Mesenteric fat pad (tissue), 1 donor: ENCODE measurements around the gene NRTN. TPM values are rescaled to one million over a fixed set of nuclear protein-coding genes. Genes with fewer than 3 reads are reported as not detected.
"Not testable (repeated sequence)": the region's sequence is repeated elsewhere in the genome, so short reads cannot be mapped to it uniquely, and the experiment has no call there.

ENCODE experiments used
- DNase-seq: peaks from one replicate; pipeline ENCODE4 v3.0.0-alpha.2; 2020; ENCODE audit warnings: low spot score
- total RNA-seq: library from RNA; stranded (reverse); fragmentation: NEBNext Ultra II Directional; extraction: Animal tissue kit (Norgen Biotek cat#: 25700); gene quantifications from one replicate; pipeline ENCODE4 v1.2.1, GENCODE V29; 2021
- donor health status: DM: yes; HTN: yes; CAD: no.

The NRTN gene
- total RNA-seq, 1 donor from 2014 or later: 0.42 TPM

DNA sequence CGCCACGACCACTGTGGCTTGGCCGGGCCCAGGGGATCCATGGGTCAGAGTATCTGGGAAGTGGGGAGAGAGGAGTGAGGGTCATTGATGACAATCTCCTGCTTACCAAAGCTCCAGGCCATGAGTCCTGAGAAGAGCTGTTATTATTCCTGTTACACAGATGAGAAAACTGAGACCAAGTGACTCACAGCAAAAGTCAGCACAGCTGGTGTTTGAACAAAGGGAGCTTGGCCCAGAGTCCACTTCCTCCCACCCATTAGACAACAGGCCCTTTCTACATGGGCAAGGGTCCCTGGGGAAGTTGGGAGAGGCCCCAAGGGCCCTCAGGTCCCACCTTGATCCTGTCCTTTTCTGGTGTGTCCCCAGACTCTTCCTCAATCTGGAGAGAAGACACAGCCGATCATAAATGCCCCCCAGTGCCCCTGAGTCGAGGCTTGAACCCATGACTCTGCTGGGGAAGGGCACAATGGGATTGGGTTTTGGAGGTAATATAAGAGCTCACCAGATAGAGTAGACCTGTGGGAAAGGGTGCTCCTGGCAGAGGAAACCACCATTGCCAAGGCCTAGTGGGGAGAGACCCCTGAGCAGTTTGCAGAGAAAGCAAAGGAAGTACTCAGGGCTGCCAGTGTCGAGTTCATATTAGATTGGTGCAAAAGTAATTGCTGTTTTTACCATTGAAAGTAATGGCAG lies 27.8 kb downstream of the NRTN start:
- DNase-seq: no peak

DNA sequence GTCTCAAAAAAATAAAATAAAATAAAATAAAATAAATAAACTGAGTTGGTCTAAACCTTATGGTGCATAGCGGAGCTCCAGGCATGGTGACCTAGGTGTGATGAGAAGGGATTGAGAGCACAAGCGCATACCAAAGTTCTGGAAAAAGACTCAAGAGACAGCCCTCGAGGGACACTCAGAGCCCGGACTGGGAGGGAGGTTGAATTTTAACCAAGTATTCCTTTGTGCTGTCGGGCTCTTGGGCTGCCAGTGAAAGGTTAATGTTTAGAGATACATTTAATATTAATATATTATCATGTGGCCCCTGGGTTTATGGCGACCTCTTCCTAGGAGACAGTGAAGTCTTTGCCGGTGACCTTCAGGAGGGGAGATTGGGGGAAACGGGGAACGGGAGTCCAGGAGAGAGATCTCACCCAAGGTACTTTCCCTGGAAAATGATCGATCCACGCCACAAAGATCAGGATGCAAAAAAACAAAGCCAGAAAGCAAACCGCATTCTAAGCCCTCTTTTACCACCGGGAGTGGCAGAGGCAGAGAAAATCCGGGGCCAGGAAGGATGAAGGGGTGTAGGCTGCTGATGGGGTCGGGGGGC lies 33.0 kb downstream of the NRTN start:
- no peak for DNase-seq

DNA sequence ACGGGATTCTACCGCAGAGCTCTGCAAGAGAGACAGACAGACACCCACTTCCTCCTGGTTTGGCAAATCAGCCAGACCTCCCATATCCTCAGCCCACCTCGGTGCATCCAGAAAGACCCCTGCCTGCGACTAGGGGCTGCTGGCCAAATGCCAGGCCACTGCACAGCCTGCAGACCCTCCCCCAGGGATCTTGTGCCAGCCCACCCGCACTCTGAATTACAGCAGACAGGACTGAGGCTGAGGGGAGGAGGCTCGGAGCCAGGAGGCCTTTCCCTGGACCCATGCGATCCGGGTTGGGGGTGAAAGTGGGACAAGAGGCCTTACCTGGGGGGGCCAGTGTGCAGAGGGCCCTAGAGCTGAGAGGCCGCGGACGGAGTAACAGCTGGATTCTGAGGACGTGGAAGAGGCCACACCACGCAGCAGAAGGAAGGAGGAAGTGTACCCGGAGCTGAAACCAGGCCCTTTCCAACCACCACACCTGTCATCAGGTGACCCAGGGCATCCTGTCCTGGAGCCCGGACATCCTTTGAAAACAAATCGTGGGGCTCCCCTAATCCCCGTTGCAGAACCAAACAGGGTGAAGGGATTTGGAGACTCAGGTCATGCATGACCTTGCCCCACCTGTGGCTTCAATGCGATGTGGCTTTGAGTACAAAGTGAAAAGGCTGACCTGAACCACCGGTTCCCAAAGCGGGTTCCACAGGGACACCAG lies 33.6 kb downstream of the NRTN start:
- DNase-seq: no peak

DNA sequence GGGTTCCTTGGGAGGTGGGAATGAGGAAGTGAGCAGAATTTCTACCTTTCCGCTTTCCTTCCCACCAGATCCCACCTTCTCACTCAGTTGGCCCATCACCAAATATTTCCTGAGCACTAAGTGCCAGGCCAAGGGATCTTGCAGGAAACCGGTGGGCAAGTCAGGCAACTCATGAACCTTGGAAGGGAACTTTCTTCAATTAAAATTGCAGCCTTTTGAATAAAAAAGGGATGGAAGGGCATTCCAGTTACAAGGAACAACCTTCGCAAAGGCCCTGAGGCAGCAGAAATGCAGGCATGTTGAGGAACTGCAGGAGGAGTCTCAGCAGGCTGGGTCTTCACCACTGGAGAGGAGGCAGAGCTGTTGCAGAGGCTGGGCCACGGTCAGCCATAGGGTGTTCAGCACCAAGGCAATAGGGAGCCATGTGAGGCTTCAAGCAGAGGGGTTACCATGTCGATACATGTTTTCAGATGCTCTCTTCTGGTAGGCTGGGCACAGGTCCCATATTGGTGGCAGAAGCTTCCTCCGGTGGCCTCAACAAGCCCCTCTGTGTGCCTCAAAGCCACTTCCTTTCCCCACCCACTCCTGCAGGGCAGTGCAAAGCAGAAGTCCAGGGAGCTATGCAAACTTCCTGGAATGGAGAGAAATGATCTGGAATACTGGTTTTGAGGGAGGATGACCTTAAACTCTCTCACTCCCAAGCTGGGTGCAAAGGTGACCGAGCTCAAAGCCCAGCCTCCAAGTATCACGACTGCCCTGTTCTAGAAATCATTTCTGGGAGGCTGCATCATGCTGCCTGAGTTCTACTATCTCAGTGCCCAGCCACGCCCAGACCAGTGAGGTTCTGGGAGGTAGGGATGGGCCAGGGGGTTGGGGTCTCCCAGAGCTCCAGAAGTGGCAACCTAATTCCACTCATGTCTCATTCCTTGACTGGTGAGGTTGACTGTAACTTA lies 34.5 kb downstream of the NRTN start, which contains the start of gene FUT6:
FUT6 (minus strand) TSS at position 638 of the 953 bp plus-strand sequence. CDS start 7,135 bp downstream, outside the sequence.
- no peak for DNase-seq

DNA sequence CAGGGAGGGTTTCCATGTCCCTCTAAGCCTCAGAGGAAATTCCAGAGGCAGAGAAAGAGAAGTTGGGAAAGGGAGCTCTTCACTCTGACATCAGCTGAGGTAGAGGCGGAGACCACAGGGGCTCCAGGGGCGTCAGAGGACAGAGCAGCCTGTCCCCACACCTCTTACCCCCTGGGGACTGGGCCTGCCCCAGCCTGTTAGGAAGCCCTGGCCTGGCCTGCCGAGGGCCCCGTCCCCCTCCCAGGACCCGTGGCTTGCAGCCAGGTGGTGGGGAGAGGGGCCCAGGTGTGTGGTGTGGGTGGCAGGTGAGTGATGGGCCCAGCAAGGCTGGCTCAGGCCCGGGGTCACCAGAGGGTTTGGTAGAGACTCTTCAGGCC lies 36.9 kb downstream of the NRTN start:
- not testable (repeated sequence) for DNase-seq

DNA sequence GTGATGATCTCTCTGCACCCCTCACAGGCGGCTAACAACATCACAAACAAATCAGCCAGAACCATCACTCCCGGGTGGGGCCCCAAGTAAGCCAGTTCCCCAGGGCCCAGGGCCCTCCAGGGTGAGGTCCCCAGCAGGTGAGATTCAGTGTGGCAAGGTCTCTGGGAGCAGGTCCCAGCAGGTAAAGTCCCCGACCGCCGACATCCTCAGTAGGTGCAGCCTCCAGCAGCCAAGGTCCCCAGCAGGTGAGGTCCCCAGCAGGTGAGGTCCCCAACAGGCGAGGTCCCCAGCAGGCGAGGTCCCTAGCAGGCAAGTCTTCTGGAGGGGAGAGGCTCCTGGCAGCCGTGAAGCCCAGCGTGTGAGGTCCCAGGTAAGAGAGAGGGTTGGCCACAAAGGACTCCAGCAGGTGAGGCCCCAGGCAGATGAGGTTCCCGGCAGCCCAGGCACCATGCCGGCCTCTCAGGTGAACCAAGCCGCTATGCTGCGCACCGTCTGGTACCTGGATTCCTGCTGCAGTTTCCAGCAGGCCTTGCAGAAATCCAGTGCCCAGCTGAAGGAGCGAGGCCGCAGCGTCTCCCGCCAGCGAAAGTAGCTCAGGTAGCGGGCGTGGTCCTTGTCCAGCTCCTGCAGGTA lies 38.5 kb downstream of the NRTN start:
- DNase-seq: no peak

DNA sequence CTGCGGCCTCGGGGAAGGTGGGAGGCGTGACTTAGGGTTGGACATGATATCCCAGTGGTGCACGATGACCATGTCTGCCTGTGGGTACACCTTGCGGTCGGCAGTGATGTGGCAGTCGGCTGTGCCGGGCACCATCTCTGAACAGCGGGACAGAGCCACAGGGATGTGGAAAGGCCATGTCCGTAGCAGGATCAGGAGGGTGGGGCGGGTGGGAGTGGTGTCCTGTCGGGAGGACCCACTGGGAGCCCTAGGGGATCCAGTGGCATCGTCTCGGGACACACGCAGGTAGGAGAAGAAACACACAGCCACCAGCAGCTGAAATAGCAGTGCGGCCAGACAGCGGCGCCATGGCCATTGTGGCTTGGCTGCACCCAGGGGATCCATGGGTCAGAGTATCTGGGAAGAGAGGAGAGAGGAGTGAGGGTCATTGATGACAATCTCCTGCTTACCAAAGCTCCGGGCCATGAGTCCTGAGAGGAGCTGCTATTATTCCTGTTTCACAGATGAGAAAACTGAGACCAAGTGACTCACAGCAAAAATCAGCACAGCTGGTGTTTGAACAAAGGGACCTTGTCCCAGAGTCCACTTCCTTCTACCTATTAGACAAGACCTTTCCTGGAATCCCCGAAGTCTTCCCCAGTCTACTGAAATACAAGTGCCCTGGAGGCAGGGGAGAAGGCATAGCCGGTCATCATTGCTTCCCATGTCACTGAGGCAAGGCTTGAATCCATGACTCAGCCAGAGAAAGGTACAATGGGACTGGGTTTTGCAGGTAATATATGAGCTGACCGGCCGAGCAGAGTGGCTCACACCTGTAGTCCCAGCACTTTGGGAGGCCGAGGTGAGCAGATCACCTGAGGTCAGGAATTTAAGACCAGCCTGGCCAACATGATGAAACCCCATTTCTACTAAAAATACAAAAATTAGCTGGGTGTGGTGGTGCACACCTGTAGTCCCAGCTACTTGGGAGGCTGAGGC lies 39.9 kb downstream of the NRTN start:
- no peak for DNase-seq

DNA sequence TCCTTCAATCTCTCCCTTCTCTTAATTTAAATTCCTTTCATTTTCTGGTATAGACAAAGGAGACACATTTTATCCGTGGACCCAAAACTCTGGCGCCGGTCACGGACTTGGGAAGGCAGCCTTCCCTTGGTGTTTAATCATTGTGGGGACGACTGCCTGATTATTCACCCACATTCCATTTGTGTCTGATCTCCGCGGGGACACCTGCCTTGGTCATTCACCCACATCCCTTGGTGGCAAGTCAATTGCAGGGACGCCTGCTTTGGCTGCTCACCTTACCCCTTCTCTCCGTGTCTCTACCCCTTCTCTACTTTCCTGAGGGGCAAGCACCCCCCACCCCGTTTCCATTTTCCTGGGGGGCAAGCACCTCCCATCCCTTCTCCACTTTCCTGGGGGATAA lies 43.0 kb downstream of the NRTN start:
- not testable (repeated sequence) for DNase-seq

DNA sequence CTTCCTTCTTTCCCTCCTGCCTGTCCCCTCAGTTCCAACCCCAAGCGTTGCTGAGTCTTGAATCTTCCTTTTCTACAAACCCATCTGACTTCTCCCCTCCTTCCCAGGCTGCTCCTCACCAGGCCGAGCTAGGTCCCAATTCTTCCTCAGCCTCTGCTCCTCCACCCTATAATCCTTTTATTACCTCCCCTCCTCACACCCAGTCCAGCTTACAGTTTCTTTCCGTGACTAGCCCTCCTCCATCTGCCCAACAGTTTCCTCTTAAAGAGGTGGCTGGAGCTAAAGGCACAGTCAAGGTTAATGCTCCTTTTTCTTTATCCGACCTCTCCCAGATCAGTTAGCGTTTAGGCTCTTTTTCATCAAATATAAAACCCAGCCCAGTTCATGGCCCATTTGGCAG lies 43.8 kb downstream of the NRTN start:
- not testable (repeated sequence) for DNase-seq

DNA sequence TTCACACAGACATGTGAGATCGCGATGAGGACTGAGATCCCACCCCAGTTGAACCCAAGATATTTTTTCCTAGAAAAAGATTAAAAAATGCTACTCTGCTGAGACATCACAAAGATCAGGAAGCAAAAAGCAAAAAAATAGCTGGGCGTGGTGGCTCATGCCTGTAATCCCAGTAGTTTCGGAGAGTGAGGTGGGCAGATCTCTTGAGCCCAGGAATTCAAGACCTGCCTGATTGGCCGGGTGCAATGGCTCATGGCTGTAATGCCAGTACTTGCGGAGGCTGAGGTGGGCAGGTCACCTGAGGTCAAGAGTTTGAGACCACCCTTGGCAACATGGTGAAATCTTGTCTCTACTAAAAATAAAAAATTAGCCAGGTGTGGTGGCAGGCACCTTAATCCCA lies 45.3 kb downstream of the NRTN start:
- no peak for DNase-seq

DNA sequence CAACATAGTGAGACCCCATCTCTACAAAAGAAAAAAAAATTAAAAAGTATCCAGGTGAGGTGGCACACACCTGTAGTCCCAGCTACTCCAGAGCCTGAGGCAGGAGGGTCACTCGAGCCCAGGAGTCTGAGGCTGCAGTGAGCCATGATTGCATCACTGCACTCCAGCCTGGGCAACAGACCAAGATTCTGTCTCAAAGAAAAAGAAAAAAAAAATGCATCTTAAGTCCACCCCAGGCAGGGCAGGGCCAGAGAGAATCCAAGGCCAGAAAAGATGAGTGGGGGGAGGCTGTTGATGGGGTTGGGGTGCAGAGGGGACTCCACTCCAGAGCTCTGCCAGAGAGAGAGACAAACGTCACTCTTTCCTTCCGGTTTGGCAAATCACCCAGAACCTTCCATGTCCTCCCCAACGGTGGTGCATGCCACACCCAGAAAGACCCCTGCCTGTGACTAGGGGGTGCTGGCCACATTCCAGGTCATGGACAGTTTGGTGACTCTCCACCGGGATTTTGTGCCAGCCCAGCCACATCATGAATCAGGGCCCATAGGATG lies 46.0 kb downstream of the NRTN start:
- DNase-seq: no peak

DNA sequence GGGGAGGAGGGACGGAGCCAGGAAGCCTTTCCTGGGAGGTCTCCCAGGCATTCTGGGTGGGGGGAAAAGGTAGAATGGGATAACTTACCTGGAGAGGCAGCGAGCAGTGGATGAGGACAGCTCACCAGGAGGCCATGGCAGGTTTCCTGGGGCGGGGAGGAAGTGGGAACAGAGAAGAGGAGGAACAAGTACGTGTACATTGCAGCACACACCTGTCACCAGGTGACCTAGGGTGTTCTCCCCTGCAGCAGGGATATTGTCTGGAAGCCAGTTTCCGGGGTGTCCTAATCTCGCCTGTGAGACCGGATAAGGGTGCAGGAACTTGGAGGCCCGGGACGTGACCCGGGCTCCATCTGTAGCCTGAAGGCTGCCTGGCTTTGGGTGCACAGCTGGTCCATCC lies 46.4 kb downstream of the NRTN start, which contains the start of gene FUT3:
FUT3 (minus strand) TSS at position 148 of the 400 bp plus-strand sequence.
- DNase-seq: no peak

DNA sequence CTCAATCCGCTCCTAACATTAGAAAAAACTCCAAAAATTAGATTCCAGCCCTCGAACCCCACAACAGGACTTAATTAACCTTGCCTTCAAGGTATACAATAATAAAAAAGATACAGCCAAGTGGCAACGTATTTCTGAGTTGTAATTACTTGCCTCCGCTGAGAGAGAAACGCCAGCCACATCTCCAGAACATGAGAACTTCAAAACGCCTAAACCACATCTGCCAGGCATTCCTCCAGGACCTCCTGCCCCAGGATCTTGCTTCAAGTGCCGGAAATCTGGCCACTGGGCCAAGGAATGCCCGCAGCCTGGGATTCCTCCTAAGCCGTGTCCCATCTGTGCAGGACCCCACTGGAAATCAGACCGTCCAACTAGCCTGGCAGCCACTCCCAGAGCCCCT lies 49.3 kb downstream of the NRTN start:
- not testable (repeated sequence) for DNase-seq

DNA sequence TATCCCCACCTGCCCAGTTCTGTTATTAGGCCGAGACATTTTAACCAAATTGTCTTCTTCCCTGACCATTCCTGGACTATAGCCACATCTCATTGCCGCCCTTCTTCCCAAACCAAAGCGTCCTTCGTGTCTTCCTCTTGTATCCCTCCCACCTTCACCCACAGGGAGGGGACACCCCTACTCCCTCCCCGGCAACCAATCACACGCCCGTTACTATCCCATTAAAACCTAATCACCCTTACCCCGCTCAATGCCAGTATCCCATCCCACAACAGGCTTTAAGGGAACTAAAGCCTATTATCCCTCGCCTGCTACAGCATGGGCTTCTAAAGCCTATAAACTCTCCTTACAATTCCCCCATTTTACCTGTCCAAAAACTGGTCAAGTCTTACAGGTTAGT lies 50.3 kb downstream of the NRTN start:
- DNase-seq: not testable (repeated sequence)

DNA sequence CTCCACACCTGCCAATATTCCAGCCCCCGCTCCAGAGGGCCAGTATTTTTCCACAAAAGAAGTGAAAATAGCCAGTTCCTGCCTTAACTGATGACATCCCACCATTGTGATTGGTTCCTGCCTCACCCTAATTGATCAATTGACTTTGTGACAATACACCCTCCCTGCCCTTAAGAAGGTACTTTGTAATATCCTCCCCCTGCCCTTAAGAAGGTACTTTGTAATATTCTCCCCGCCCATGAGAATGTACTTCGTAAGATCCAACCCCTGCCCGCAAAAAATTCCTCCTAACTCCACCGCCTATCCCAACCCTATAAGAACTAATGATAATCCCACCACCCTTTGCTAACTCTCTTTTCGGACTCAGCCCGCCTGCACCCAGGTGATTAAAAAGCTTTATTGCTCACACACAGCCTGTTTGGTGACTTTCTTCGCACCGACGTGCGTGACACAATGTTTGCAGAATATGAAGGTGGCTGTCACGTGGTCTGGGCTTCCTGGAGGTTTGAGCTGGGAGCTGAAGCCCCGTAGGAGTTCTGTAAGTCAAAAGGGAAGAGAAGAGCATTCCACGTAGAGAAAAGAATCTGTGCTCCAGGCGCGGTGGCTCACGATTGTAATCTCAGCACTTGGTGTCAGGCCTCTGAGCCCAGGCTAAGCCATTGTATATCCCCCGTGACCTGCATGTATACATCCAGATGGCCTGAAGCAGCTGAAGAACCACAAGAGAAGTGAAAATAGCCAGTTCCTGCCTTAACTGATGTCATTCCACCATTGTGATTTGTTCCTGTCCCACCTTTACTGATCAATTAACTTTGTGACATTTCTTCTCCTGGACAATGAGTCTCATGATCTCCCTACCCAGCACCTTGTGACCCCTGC lies 52.6 kb downstream of the NRTN start:
- DNase-seq: no peak

DNA sequence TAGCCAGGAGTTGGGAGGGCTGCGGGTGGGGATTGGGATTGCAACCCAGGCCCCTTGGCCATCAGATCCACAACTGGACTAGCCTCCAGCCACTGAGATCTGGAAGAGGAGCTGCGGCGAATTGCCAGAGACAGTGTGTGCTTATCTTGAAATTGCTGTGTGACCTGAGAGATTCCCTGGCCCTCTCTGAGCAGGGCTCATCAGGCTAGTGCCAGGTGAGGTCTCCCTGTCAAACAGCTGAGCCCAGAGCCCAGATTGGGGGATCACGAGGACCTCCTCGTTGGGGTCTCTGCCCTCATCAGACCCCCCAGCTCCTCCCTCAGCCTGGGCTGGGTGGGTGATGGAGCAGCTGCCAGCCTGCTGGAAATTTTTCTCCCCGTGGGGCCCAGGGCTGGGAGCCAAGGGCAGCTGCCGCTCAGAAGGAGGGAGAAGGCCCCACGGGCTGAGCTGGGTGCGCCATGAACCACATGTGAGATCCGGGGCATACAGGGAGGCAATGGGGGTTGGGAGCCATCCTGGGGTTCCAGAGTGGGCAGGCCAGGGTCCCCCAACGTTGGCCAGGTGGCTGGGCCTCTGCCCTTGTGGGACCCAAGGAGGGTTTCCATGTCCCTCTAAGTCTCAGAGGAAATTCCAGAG lies 58.3 kb downstream of the NRTN start:
- DNase-seq: no peak

DNA sequence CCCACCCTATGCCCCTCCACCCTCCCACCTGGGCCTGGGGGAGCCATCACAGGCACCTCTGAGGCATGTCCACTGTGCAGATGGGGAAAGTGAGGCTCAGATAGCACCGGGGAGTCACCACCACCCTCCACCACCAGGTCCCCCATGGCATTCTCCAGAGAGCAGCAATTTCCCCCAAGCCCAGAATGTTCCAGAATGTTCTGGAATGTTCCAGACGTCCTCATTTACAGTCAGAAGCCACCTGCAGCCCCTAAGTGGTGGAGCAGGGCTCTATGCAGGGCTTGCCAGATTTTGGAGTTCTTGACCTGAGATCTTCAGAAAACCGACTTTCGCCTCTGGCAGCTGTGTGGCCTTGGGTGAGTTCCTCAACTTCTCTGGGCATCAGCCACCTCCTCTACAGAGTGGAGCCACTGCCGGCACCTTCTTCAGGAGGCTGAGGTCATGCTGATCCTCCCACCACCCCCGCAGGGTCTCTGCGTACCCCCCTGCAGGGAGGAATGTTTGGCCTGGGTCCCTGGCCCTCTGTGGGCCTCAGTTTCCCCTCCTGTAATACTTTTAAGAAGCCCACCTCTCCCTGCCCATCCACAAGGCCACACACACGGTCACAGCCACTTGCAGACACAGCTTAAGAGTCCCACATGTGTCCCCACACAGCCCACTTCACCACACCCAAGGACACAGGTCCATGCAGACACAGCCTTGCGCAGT lies 59.3 kb downstream of the NRTN start:
- no peak for DNase-seq
